ENCODE data around the gene ERMARD. TPM values are rescaled to one million over a fixed set of nuclear protein-coding genes. Genes with fewer than 3 reads are reported as not detected.

Gene ERMARD
- total RNA-seq, 1 experiment from 2014 or later, result 25.3 TPM

GRCh38 chr6:169816054-169816453, 64.6 kb downstream of the ERMARD start:
- no peak for TF ChIP-seq CTCF (IDR thresholded peaks at IDR 0.05; ENCODE audit: insufficient read depth in 1 of 2, low read depth in 1 of 2, low read length in 1 of 2, severe bottlenecking in 1 of 2, unreplicated experiment in 1 of 2)
- peaks cover 9% of the 10 kb centered on the region for H3K9me3 ChIP-seq
- Mint-ChIP-seq H3K27ac (ENCODE audit: unreplicated experiment) (no peak overlapping the region), H3K4me1 (ENCODE audit: low read depth, unreplicated experiment) (peaks cover 15% of the 10 kb centered on the region), H3K9me3 (ENCODE audit: unreplicated experiment) (peaks cover 28% of the 10 kb centered on the region), H3K27me3 (ENCODE audit: insufficient read depth, unreplicated experiment) (no peaks in the 10 kb centered on the region), H3K36me3 (ENCODE audit: insufficient read depth, unreplicated experiment) (peaks cover 26% of the 10 kb centered on the region), H3K4me3 (ENCODE audit: unreplicated experiment) (no peak overlapping the region)
- peaks cover 17% of the 10 kb centered on the region for H3K4me1 ChIP-seq
- no peak for DNase-seq
- POLR2A ChIA-PET, result no interaction called here
- no peaks in the 10 kb centered on the region for H3K27me3 ChIP-seq (replicated peaks; ENCODE audit: control insufficient read depth, insufficient read depth, low read length)
- H3K36me3 ChIP-seq (ENCODE audit: control insufficient read depth, insufficient read depth, low read length), result peaks cover 3% of the 10 kb centered on the region
- BruUV-seq (replicated peaks), result no TSS peak
- CTCF ChIA-PET, result no interaction called here
- H3K4me3 ChIP-seq (ENCODE audit: low read depth, low read length), result no peak overlapping the region
- intact Hi-C loops (cut with micrococcal nuclease; ENCODE audit: unreplicated experiment), result no loop called here

- ChIA-PET CTCF (no interaction called here), POLR2A (no interaction called here)
- Histone ChIP-seq H3K27me3 (replicated peaks; ENCODE audit: control insufficient read depth, insufficient read depth, low read length) (no peaks in the 10 kb centered on the region), H3K4me3 (ENCODE audit: low read depth, low read length) (no peak overlapping the region), H3K36me3 (ENCODE audit: control insufficient read depth, insufficient read depth, low read length) (peaks cover 3% of the 10 kb centered on the region), H3K9me3 (peaks cover 9% of the 10 kb centered on the region), H3K4me1 (peaks cover 8% of the 10 kb centered on the region)
- Mint-ChIP-seq H3K9me3 (ENCODE audit: unreplicated experiment) (peaks cover 28% of the 10 kb centered on the region), H3K27me3 (ENCODE audit: insufficient read depth, unreplicated experiment) (no peaks in the 10 kb centered on the region), H3K36me3 (ENCODE audit: insufficient read depth, unreplicated experiment) (peaks cover 25% of the 10 kb centered on the region), H3K4me1 (ENCODE audit: low read depth, unreplicated experiment) (peaks cover 10% of the 10 kb centered on the region), H3K27ac (ENCODE audit: unreplicated experiment) (no peak overlapping the region), H3K4me3 (ENCODE audit: unreplicated experiment) (no peak overlapping the region)
- no peak for TF ChIP-seq CTCF (IDR thresholded peaks at IDR 0.05; ENCODE audit: insufficient read depth in 1 of 2, low read depth in 1 of 2, low read length in 1 of 2, severe bottlenecking in 1 of 2, unreplicated experiment in 1 of 2)
- no peak for DNase-seq
- intact Hi-C loops (cut with micrococcal nuclease; ENCODE audit: unreplicated experiment), result no loop called here
- no TSS peak for BruUV-seq (replicated peaks)
These were observed 65.6 kb downstream of the ERMARD start for GRCh38 chr6:169816975-169817374.

- no peaks in the 10 kb centered on the region for H3K4me1 ChIP-seq
- intact Hi-C loops (cut with micrococcal nuclease; ENCODE audit: unreplicated experiment), result no loop called here
- H3K36me3 Mint-ChIP-seq (ENCODE audit: insufficient read depth, unreplicated experiment), result peaks cover 18% of the 10 kb centered on the region
- DNase-seq, result no peak
- peaks cover 9% of the 10 kb centered on the region for H3K9me3 ChIP-seq
- no peaks in the 10 kb centered on the region for H3K36me3 ChIP-seq (ENCODE audit: control insufficient read depth, insufficient read depth, low read length)
- no peak overlapping the region for H3K4me3 ChIP-seq (ENCODE audit: low read depth, low read length)
- ChIA-PET POLR2A (no interaction called here), CTCF (interaction anchor here (1.2 kb wide), 1 partner anchor 20 kb away, joined by 3 read pairs; no protein-coding TSS in a partner anchor)
- BruUV-seq (replicated peaks), result no TSS peak
- no peak overlapping the region for H3K27ac Mint-ChIP-seq (ENCODE audit: unreplicated experiment)
- H3K4me1 Mint-ChIP-seq (ENCODE audit: low read depth, unreplicated experiment), result peaks cover 13% of the 10 kb centered on the region
- no peaks in the 10 kb centered on the region for H3K27me3 Mint-ChIP-seq (ENCODE audit: insufficient read depth, unreplicated experiment)
- no peak overlapping the region for H3K4me3 Mint-ChIP-seq (ENCODE audit: unreplicated experiment)
- no peak for TF ChIP-seq CTCF (IDR thresholded peaks at IDR 0.05; ENCODE audit: insufficient read depth in 1 of 2, low read depth in 1 of 2, low read length in 1 of 2, severe bottlenecking in 1 of 2, unreplicated experiment in 1 of 2)
- H3K9me3 Mint-ChIP-seq (ENCODE audit: unreplicated experiment), result peaks cover 38% of the 10 kb centered on the region
- no peaks in the 10 kb centered on the region for H3K27me3 ChIP-seq (replicated peaks; ENCODE audit: control insufficient read depth, insufficient read depth, low read length)
These were observed 68.9 kb downstream of the ERMARD start for GRCh38 chr6:169820358-169820757.

Data from Caco-2 (cell line).